Stomach (tissue), 9 donors: ENCODE measurements around the gene REV3L. TPM values are rescaled to one million over a fixed set of nuclear protein-coding genes. Genes with fewer than 3 reads are reported as not detected.

Experiments used
- DNase-seq, 2 donors: peaks; one replicate each; pipeline versions ENCODE4 v3.0.0 to v3.0.0-alpha.2; 2013 to 2019
- H3K27ac ChIP-seq, 5 donors: fragments of 200-600 bp in 4 of 5; sonication (generic) in 4 of 5; one replicate each; pipeline ENCODE4 v1.5.1; 2013 to 2019; ENCODE audit warnings: mild to moderate bottlenecking in 1 of 5, moderate library complexity in 1 of 5
- H3K27me3 ChIP-seq, 3 donors: fragments of 200-600 bp; sonication (generic); one replicate each; pipeline ENCODE4 v1.5.1; 2017 to 2019; ENCODE audit warnings: mixed run types in 1 of 3
- H3K36me3 ChIP-seq, 4 donors: fragments of 200-600 bp; sonication (generic); 1 replicate in 3 of 4; 2 replicates in 1 of 4; pipeline ENCODE4 v1.5.1; 2016 to 2019
- H3K4me1 ChIP-seq, 4 donors: fragments of 200-600 bp; sonication (generic); one replicate each; pipeline ENCODE4 v1.5.1; 2016 to 2019
- H3K4me3 ChIP-seq, 4 donors: fragments of 200-600 bp; sonication (generic) in 3 of 4; one replicate each; pipeline ENCODE4 v1.5.1; 2016 to 2019; ENCODE audit warnings: mild to moderate bottlenecking in 1 of 4
- H3K9me3 ChIP-seq, 4 donors: fragments of 200-600 bp; sonication (generic); one replicate each; pipeline ENCODE4 v1.5.1; 2016 to 2019
- EP300 ChIP-seq: sonication (generic); formaldehyde crosslinking; IDR thresholded peaks from one replicate; pipeline ENCODE4 v1.6.1; 2017; ENCODE audit warnings: antibody characterized with exemption
- POLR2A ChIP-seq, 4 donors: fragments of 450-650 bp; IDR thresholded peaks; one replicate each; pipeline ENCODE4 v1.6.1; 2016; ENCODE audit warnings: antibody characterized with exemption in 4 of 4, control low read depth in 2 of 4, mild to moderate bottlenecking in 1 of 4, moderate library complexity in 1 of 4
- POLR2AphosphoS5 ChIP-seq, 3 donors: sonication (generic); formaldehyde crosslinking; IDR thresholded peaks; one replicate each; pipeline ENCODE4 v1.6.1; 2016; ENCODE audit warnings: antibody characterized with exemption in 3 of 3
- WGBS, 5 donors: extraction: QIAGEN DNeasy Blood & Tissue Kit in 3 of 5; methylation state at CpG; one replicate each; pipeline versions ENCODE4 v1.1.5 to v1.1.7; 2013 to 2018; 5-methylcytosine and 5-hydroxymethylcytosine counted together
- intact Hi-C: fragments of 100-400 bp; cut with DNase I; formaldehyde crosslinking; loops from one replicate; pipeline ENCODE4 v1.15.1; 2023; ENCODE audit warnings: low total_unique reads
- polyA plus RNA-seq, 3 donors: library from polyadenylated mRNA; stranded (reverse); fragments of 200-250 nt; gene quantifications; one replicate each; pipeline ENCODE4 v1.2.3, GENCODE V29; 2013
- total RNA-seq, 5 donors: library from RNA; depleted of rRNA; stranded (reverse); fragments of >200 nt; gene quantifications; one replicate each; pipeline versions ENCODE4 v1.1.0 to v1.2.3, GENCODE V29; 2014 to 2016
- TF ChIP-seq, protein P1 (sequence below), 7 experiments: fragments of 450-650 bp in 4 of 7; fragments of 200-600 bp in 3 of 7; sonication (generic) in 3 of 7; IDR thresholded peaks; one replicate each; pipeline ENCODE4 v1.5.1; 2016 to 2019; ENCODE audit warnings: antibody characterized with exemption in 7 of 7, control low read depth in 2 of 7, mild to moderate bottlenecking in 1 of 7
- donor health status: healthy with polysubstance abuse.
- donor health status: Bipolar disorder and iron deficiency.
- donor health status: healthy.

REV3L gene
- total and polyA plus RNA-seq, 8 donors, result 9.0 to 170 (median 28.3) TPM

GRCh38 chr6:111428811-111429210 is 54.2 kb downstream of the REV3L start:
- H3K27ac ChIP-seq, result no peak overlapping the region
- intact Hi-C loops, result no loop called here
- no peaks in the 10 kb centered on the region for H3K27me3 ChIP-seq
- H3K4me3 ChIP-seq, result no peak overlapping the region
- H3K4me1 ChIP-seq, result peaks cover 13 to 59% (median 38%) of the 10 kb centered on the region in 4 donors
- peaks cover 0 to 7% (median 4%) of the 10 kb centered on the region in 4 donors for H3K36me3 ChIP-seq
- 82 to 93% (median 86%) methylated on average over 1 of the region's 1 CpG for WGBS, 5 donors
- DNase-seq, result no peak
- TF ChIP-seq EP300 (no peak), POLR2AphosphoS5 (IDR thresholded peaks at IDR 0.05) (no peak), POLR2A (IDR thresholded peaks at IDR 0.05) (no peak)
- TF ChIP-seq, protein P1, sequence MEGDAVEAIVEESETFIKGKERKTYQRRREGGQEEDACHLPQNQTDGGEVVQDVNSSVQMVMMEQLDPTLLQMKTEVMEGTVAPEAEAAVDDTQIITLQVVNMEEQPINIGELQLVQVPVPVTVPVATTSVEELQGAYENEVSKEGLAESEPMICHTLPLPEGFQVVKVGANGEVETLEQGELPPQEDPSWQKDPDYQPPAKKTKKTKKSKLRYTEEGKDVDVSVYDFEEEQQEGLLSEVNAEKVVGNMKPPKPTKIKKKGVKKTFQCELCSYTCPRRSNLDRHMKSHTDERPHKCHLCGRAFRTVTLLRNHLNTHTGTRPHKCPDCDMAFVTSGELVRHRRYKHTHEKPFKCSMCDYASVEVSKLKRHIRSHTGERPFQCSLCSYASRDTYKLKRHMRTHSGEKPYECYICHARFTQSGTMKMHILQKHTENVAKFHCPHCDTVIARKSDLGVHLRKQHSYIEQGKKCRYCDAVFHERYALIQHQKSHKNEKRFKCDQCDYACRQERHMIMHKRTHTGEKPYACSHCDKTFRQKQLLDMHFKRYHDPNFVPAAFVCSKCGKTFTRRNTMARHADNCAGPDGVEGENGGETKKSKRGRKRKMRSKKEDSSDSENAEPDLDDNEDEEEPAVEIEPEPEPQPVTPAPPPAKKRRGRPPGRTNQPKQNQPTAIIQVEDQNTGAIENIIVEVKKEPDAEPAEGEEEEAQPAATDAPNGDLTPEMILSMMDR (IDR thresholded peaks at IDR 0.05), result no peak
- H3K9me3 ChIP-seq, result peaks cover 0 to 14% (median 3%) of the 10 kb centered on the region in 4 donors

DNA sequence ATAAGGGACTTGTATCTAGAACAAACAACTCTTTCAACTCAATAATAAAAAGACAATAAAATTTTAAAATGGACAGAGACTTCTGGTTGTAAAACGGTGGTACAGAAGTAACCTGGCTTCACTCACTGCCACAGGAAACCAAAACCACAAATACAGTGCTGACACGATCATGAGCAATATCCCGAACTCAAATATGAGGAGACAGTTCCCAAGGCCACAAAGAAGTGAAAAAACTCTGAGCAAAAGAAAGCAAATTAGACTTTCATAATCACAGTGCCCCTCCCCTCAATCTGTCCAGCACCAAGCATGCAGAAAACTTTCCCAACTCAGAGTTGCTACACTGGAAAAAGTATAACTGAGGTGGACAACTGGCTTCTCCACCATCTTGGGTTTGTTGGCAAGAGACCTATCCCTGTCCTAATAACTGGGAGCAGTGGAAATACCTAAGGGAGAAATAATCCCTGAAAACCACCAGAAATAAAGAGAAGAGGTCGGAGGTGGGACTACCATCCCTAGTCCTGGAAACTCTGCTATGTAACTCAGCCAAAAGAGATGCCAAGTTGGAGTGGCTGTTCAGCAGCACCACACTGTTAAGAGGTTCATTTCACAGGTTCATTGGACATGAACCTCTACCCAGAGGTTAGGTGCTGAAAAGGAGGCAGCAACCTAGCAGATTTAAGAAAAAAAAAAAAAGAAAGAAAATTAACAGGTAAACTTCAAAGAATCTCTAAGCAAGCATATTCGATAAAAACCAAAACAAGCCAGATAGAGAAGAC is 55.5 kb downstream of the REV3L start:
- Histone ChIP-seq H3K4me1 (peaks cover 9 to 62% (median 41%) of the 10 kb centered on the region in 4 donors), H3K9me3 (peaks cover 0 to 14% (median 3%) of the 10 kb centered on the region in 4 donors), H3K27me3 (no peaks in the 10 kb centered on the region), H3K36me3 (peaks cover 0 to 7% (median 4%) of the 10 kb centered on the region in 4 donors), H3K4me3 (no peak overlapping the region), H3K27ac (no peak overlapping the region)
- DNase-seq, result no peak
- TF ChIP-seq POLR2A (IDR thresholded peaks at IDR 0.05) (no peak), EP300 (no peak), POLR2AphosphoS5 (IDR thresholded peaks at IDR 0.05) (no peak)
- TF ChIP-seq, protein P1 (IDR thresholded peaks at IDR 0.05), result no peak
- intact Hi-C loops, result no loop called here
- WGBS, 5 donors, result 68 to 79% (median 73%) methylated on average over 5 of the region's 5 CpGs

GRCh38 chr6:111423960-111424846 is 58.8 kb downstream of the REV3L start:
- no peak overlapping the region for H3K4me3 ChIP-seq
- H3K4me1 ChIP-seq, result peaks cover 7 to 52% (median 33%) of the 10 kb centered on the region in 4 donors
- WGBS, 5 donors, result 50 to 62% (median 53%) methylated on average over 5 of the region's 5 CpGs
- TF ChIP-seq, protein P1 (IDR thresholded peaks at IDR 0.05), result peak in 1 of 7 experiments; percentile 4
- TF ChIP-seq EP300, result no peak
- H3K27ac ChIP-seq, result peak overlapping the region in 2 of 5 donors; percentile 5 to 15
- H3K9me3 ChIP-seq, result peaks cover 0 to 9% (median 3%) of the 10 kb centered on the region in 4 donors
- H3K27me3 ChIP-seq, result no peaks in the 10 kb centered on the region
- no peaks in the 10 kb centered on the region for H3K36me3 ChIP-seq
- intact Hi-C loops, result no loop called here
- DNase-seq, result peak; percentile 57 to 64

- H3K4me1 ChIP-seq, result peaks cover 7 to 63% (median 39%) of the 10 kb centered on the region in 4 donors
- WGBS, 5 donors, result 57 to 91% (median 77%) methylated on average over 2 of the region's 2 CpGs
- TF ChIP-seq POLR2A (IDR thresholded peaks at IDR 0.05) (no peak), EP300 (no peak), POLR2AphosphoS5 (IDR thresholded peaks at IDR 0.05) (no peak)
- TF ChIP-seq, protein P1 (IDR thresholded peaks at IDR 0.05), result no peak
- H3K9me3 ChIP-seq, result no peaks in the 10 kb centered on the region
- no peaks in the 10 kb centered on the region for H3K36me3 ChIP-seq
- no peak for DNase-seq
- H3K27ac ChIP-seq, result no peak overlapping the region
- H3K4me3 ChIP-seq, result no peak overlapping the region
- intact Hi-C loops, result no loop called here
- no peaks in the 10 kb centered on the region for H3K27me3 ChIP-seq
Observed at GRCh38 chr6:111423055-111423633, 59.9 kb downstream of the REV3L start.
